ENCODE results near the gene PGBD5. TPM values are rescaled to one million over a fixed set of nuclear protein-coding genes. Genes with fewer than 3 reads are reported as not detected.

Gene PGBD5
- total RNA-seq, 4 donors from 2014 or later = 1.0 to 4.5 (median 1.9) TPM

- peaks cover 10 to 12% of the 10 kb centered on the region in 2 donors for H3K4me1 ChIP-seq
- DNase-seq = no peak
- in situ Hi-C loops (cut with MboI; ENCODE audit: low sequenced_read_pairs in 4 of 4) = no loop called here
- H3K36me3 ChIP-seq = no peaks in the 10 kb centered on the region
- H3K9me3 ChIP-seq = no peaks in the 10 kb centered on the region
- no peak overlapping the region for H3K27ac ChIP-seq
- no peak for ATAC-seq
- intact Hi-C loops (cut with DNase I; ENCODE audit: low total_unique reads) = no loop called here
- H3K4me3 ChIP-seq = no peak overlapping the region
- no peak for TF ChIP-seq POLR2A (IDR thresholded peaks at IDR 0.05)
- no peak for TF ChIP-seq CTCF (IDR thresholded peaks at IDR 0.05 in 4 of 5, conservative IDR thresholded peaks at IDR 0.05 in 1 of 5)
- no peaks in the 10 kb centered on the region for H3K27me3 ChIP-seq
Observed at GRCh38 chr1:230330157-230330556, 96.0 kb downstream of the PGBD5 start.

DNA sequence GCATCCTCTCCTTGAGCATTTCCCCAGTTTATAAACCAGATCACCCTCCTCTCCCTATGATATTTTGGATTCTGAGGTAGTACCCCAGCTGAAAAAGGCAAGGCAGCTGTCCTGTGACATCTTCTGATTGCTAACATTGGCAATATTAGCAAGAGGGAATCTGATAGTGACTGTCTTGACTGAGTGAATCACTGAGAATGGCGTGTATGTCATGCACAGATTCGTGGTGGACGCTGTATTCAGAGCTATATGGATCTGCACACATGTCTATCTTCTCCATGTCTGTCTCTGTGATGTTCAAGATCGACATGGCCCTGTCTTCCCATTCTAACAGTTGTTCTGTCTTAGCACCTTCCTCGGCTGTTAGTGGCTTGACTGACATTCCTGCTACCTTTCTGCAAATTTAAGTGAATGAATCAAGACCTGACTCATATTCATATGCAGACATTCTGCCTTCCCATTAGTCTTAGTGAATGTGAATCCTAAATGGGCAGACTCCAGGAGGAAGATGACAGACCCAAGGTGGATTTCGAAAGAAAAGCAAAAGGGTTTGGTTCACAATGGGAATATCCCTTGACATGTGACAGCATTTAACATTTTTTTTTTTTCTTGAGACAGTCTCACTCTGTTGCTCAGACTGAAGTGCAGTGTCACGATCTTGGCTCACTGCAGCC is 97.7 kb downstream of the PGBD5 start:
- H3K36me3 ChIP-seq = no peaks in the 10 kb centered on the region
- DNase-seq (no peak), ATAC-seq (no peak)
- no peaks in the 10 kb centered on the region for H3K27me3 ChIP-seq
- H3K27ac ChIP-seq = no peak overlapping the region
- no peak for TF ChIP-seq POLR2A (IDR thresholded peaks at IDR 0.05)
- no peak for TF ChIP-seq CTCF (IDR thresholded peaks at IDR 0.05 in 4 of 5, conservative IDR thresholded peaks at IDR 0.05 in 1 of 5)
- H3K9me3 ChIP-seq = no peaks in the 10 kb centered on the region
- intact Hi-C loops (cut with DNase I; ENCODE audit: low total_unique reads) = no loop called here
- no peaks in the 10 kb centered on the region for H3K4me1 ChIP-seq
- no peak overlapping the region for H3K4me3 ChIP-seq
- in situ Hi-C loops (cut with MboI; ENCODE audit: low sequenced_read_pairs in 4 of 4) = loop anchor here in 1 of 4 donors (10.0 kb wide), 1 partner anchor 654 kb away; no protein-coding TSS in a partner anchor

DNA sequence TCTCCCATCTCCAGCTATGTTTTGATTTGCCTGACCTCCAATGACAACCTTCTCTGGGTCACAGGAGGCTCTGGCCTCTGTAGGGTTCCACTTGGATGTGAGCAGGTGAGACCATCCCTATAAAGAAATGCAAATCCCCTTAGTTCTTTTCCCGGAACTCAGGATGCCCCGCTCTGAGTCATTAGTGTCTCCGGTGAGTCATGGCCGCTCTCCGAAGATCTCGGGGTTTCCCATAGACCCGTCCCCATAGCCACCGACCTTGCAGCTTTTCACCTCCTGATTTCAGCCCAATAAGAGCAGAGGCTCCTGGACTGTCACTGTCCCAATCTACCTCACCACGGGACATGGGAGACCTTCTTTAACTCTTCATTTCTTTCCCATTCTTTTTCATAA is 98.2 kb downstream of the PGBD5 start:
- H3K27me3 ChIP-seq = no peaks in the 10 kb centered on the region
- H3K36me3 ChIP-seq = no peaks in the 10 kb centered on the region
- intact Hi-C loops (cut with DNase I; ENCODE audit: low total_unique reads) = no loop called here
- H3K4me3 ChIP-seq = no peak overlapping the region
- in situ Hi-C loops (cut with MboI; ENCODE audit: low sequenced_read_pairs in 4 of 4) = loop anchor here in 1 of 4 donors (10.0 kb wide), 1 partner anchor 653 kb away; no protein-coding TSS in a partner anchor
- TF ChIP-seq POLR2A (IDR thresholded peaks at IDR 0.05) = no peak
- no peak for TF ChIP-seq CTCF (IDR thresholded peaks at IDR 0.05 in 4 of 5, conservative IDR thresholded peaks at IDR 0.05 in 1 of 5)
- H3K9me3 ChIP-seq = no peaks in the 10 kb centered on the region
- no peak overlapping the region for H3K27ac ChIP-seq
- no peaks in the 10 kb centered on the region for H3K4me1 ChIP-seq
- ATAC-seq (no peak), DNase-seq (no peak)

- H3K36me3 ChIP-seq = no peaks in the 10 kb centered on the region
- no peak for DNase-seq
- peak; percentile 25 to 42 for ATAC-seq
- intact Hi-C loops (cut with DNase I; ENCODE audit: low total_unique reads) (no loop called here), in situ Hi-C loops (cut with MboI; ENCODE audit: low sequenced_read_pairs in 4 of 4) (loop anchor here in 1 of 4 donors (10.0 kb wide), 1 partner anchor 652 kb away; no protein-coding TSS in a partner anchor)
- no peaks in the 10 kb centered on the region for H3K4me1 ChIP-seq
- no peaks in the 10 kb centered on the region for H3K9me3 ChIP-seq
- no peaks in the 10 kb centered on the region for H3K27me3 ChIP-seq
- no peak overlapping the region for H3K27ac ChIP-seq
- TF ChIP-seq CTCF (IDR thresholded peaks at IDR 0.05 in 4 of 5, conservative IDR thresholded peaks at IDR 0.05 in 1 of 5) = no peak
- no peak for TF ChIP-seq POLR2A (IDR thresholded peaks at IDR 0.05)
- no peak overlapping the region for H3K4me3 ChIP-seq
Observed at GRCh38 chr1:230326971-230327891, 98.9 kb downstream of the PGBD5 start.
